ENCODE results near the gene PGF. TPM values are rescaled to one million over a fixed set of nuclear protein-coding genes. Genes with fewer than 3 reads are reported as not detected.

The PGF gene
- total and polyA plus RNA-seq, 2 of the 13 experiments (the other 11 are each of a cell fraction or from before 2014, with no cell fraction given), result 10.7 to 27.5 TPM

DNA sequence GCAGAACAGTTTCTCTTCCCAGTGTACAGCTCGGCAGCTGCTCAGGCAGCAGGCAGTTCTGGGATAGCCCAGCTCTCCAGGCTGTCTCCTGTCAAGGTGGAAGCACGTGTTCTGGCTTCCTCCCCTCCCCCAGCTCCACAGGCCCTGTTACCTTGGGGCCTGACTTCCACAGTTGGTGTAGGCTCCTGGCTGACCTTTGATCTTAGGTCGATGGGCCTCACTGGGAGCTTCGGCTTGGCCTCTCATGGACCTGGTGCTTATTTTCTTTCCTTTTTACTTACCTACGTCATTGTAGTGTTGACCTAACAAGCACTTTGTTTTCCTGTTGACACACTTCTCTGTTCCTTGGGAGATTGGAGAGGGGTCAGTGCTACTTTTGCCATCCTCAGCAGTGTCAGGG, 56.7 kb downstream of the PGF start (continued):
- TF ChIP-seq, protein P1, sequence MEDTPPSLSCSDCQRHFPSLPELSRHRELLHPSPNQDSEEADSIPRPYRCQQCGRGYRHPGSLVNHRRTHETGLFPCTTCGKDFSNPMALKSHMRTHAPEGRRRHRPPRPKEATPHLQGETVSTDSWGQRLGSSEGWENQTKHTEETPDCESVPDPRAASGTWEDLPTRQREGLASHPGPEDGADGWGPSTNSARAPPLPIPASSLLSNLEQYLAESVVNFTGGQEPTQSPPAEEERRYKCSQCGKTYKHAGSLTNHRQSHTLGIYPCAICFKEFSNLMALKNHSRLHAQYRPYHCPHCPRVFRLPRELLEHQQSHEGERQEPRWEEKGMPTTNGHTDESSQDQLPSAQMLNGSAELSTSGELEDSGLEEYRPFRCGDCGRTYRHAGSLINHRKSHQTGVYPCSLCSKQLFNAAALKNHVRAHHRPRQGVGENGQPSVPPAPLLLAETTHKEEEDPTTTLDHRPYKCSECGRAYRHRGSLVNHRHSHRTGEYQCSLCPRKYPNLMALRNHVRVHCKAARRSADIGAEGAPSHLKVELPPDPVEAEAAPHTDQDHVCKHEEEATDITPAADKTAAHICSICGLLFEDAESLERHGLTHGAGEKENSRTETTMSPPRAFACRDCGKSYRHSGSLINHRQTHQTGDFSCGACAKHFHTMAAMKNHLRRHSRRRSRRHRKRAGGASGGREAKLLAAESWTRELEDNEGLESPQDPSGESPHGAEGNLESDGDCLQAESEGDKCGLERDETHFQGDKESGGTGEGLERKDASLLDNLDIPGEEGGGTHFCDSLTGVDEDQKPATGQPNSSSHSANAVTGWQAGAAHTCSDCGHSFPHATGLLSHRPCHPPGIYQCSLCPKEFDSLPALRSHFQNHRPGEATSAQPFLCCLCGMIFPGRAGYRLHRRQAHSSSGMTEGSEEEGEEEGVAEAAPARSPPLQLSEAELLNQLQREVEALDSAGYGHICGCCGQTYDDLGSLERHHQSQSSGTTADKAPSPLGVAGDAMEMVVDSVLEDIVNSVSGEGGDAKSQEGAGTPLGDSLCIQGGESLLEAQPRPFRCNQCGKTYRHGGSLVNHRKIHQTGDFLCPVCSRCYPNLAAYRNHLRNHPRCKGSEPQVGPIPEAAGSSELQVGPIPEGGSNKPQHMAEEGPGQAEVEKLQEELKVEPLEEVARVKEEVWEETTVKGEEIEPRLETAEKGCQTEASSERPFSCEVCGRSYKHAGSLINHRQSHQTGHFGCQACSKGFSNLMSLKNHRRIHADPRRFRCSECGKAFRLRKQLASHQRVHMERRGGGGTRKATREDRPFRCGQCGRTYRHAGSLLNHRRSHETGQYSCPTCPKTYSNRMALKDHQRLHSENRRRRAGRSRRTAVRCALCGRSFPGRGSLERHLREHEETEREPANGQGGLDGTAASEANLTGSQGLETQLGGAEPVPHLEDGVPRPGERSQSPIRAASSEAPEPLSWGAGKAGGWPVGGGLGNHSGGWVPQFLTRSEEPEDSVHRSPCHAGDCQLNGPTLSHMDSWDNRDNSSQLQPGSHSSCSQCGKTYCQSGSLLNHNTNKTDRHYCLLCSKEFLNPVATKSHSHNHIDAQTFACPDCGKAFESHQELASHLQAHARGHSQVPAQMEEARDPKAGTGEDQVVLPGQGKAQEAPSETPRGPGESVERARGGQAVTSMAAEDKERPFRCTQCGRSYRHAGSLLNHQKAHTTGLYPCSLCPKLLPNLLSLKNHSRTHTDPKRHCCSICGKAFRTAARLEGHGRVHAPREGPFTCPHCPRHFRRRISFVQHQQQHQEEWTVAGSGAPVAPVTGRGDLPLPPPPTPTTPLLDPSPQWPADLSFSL (CRISPR knock-in tag; IDR thresholded peaks at IDR 0.05), result no peak
- peak; percentile 59; the same call in 1 of the 2 replicates for TF ChIP-seq ZSCAN25 (CRISPR knock-in tag; IDR thresholded peaks at IDR 0.05)
- peak; percentile 98 for TF ChIP-seq HNF4A (CRISPR knock-in tag; IDR thresholded peaks at IDR 0.05)
- TF ChIP-seq, protein P2, sequence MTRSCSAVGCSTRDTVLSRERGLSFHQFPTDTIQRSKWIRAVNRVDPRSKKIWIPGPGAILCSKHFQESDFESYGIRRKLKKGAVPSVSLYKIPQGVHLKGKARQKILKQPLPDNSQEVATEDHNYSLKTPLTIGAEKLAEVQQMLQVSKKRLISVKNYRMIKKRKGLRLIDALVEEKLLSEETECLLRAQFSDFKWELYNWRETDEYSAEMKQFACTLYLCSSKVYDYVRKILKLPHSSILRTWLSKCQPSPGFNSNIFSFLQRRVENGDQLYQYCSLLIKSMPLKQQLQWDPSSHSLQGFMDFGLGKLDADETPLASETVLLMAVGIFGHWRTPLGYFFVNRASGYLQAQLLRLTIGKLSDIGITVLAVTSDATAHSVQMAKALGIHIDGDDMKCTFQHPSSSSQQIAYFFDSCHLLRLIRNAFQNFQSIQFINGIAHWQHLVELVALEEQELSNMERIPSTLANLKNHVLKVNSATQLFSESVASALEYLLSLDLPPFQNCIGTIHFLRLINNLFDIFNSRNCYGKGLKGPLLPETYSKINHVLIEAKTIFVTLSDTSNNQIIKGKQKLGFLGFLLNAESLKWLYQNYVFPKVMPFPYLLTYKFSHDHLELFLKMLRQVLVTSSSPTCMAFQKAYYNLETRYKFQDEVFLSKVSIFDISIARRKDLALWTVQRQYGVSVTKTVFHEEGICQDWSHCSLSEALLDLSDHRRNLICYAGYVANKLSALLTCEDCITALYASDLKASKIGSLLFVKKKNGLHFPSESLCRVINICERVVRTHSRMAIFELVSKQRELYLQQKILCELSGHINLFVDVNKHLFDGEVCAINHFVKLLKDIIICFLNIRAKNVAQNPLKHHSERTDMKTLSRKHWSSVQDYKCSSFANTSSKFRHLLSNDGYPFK (CRISPR knock-in tag; IDR thresholded peaks at IDR 0.05; ENCODE audit: borderline replicate concordance), result peak; percentile 47; the same call in 1 of the 2 replicates
- no peak for TF ChIP-seq SP2 (CRISPR knock-in tag; IDR thresholded peaks at IDR 0.05)
- TF ChIP-seq PLRG1 (conservative IDR thresholded peaks at IDR 0.05), result no peak
- TF ChIP-seq, protein P3, sequence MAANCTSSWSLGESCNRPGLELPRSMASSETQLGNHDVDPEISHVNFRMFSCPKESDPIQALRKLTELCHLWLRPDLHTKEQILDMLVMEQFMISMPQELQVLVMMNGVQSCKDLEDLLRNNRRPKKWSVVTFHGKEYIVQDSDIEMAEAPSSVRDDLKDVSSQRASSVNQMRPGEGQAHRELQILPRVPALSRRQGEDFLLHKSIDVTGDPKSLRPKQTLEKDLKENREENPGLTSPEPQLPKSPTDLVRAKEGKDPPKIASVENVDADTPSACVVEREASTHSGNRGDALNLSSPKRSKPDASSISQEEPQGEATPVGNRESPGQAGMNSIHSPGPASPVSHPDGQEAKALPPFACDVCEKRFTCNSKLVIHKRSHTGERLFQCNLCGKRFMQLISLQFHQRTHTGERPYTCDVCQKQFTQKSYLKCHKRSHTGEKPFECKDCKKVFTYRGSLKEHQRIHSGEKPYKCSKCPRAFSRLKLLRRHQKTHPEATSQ (CRISPR knock-in tag; IDR thresholded peaks at IDR 0.05; ENCODE audit: borderline replicate concordance), result 0 out of 2 replicates have a peak, but pooled peaks have one; percentile 43
- peak; percentile 96 for TF ChIP-seq ZNF644 (CRISPR knock-in tag; IDR thresholded peaks at IDR 0.05; ENCODE audit: low read depth)
- TF ChIP-seq, protein P4, sequence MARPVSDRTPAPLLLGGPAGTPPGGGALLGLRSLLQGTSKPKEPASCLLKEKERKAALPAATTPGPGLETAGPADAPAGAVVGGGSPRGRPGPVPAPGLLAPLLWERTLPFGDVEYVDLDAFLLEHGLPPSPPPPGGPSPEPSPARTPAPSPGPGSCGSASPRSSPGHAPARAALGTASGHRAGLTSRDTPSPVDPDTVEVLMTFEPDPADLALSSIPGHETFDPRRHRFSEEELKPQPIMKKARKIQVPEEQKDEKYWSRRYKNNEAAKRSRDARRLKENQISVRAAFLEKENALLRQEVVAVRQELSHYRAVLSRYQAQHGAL (CRISPR knock-in tag; IDR thresholded peaks at IDR 0.05; ENCODE audit: not compliant biosample characterization), result no peak
- TF ChIP-seq HCFC1 (IDR thresholded peaks at IDR 0.05; ENCODE audit: low read depth, low read length), result no peak
- 0 out of 2 replicates have a peak, but pooled peaks have one; percentile 26 for TF ChIP-seq CHCHD3 (CRISPR knock-in tag; IDR thresholded peaks at IDR 0.05)
- TF ChIP-seq, protein P5, sequence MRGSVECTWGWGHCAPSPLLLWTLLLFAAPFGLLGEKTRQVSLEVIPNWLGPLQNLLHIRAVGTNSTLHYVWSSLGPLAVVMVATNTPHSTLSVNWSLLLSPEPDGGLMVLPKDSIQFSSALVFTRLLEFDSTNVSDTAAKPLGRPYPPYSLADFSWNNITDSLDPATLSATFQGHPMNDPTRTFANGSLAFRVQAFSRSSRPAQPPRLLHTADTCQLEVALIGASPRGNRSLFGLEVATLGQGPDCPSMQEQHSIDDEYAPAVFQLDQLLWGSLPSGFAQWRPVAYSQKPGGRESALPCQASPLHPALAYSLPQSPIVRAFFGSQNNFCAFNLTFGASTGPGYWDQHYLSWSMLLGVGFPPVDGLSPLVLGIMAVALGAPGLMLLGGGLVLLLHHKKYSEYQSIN (CRISPR knock-in tag; IDR thresholded peaks at IDR 0.05; ENCODE audit: borderline replicate concordance), result no peak
- TF ChIP-seq KDM5B (CRISPR knock-in tag; IDR thresholded peaks at IDR 0.05; ENCODE audit: borderline replicate concordance), result peak; percentile 41; the same call in 1 of the 2 replicates
